Fibroblast of skin of left biceps (primary cell): ENCODE measurements around the gene BAIAP2L2.

ENCODE experiments used
- DNase-seq, 2 experiments: peaks; one replicate each; pipeline ENCODE4 v3.0.0-alpha.2; 2013; ENCODE audit warnings: low read depth in 2 of 2

BAIAP2L2 gene

GRCh38 chr22:38068641-38069371 lies 41.7 kb downstream of the BAIAP2L2 start:
- no peak for DNase-seq

- DNase-seq = no peak
These were observed 42.6 kb downstream of the BAIAP2L2 start for GRCh38 chr22:38067761-38068360.

GRCh38 chr22:38067028-38067415 lies 43.5 kb downstream of the BAIAP2L2 start:
- DNase-seq = no peak

GRCh38 chr22:38066381-38067027 lies 44.0 kb downstream of the BAIAP2L2 start:
- no peak for DNase-seq

- DNase-seq = no peak
These were observed 44.9 kb downstream of the BAIAP2L2 start for GRCh38 chr22:38065539-38065938.

- DNase-seq = no peak
These were observed 47.7 kb downstream of the BAIAP2L2 start for GRCh38 chr22:38062791-38063190.

GRCh38 chr22:38056969-38057891 lies 53.3 kb downstream of the BAIAP2L2 start, which contains the start of gene PICK1:
TSS of gene PICK1 (plus strand) at chr22:38057404. CDS start at chr22:38057810, 406 bp downstream.
- peak; percentile 67 for DNase-seq

- peak; percentile 17 to 42 for DNase-seq
These were observed 58.3 kb downstream of the BAIAP2L2 start for GRCh38 chr22:38051900-38052862.

GRCh38 chr22:38051261-38051660 lies 59.2 kb downstream of the BAIAP2L2 start:
- no peak for DNase-seq

- no peak for DNase-seq
These were observed 59.8 kb downstream of the BAIAP2L2 start for GRCh38 chr22:38050720-38051119.

GRCh38 chr22:38049812-38050619 lies 60.5 kb downstream of the BAIAP2L2 start:
- DNase-seq = no peak

- DNase-seq = no peak
These were observed 64.3 kb downstream of the BAIAP2L2 start for GRCh38 chr22:38046070-38046748.

- DNase-seq = no peak
These were observed 67.1 kb downstream of the BAIAP2L2 start for GRCh38 chr22:38043151-38044039.

GRCh38 chr22:38042488-38042790 lies 68.0 kb downstream of the BAIAP2L2 start:
- DNase-seq = no peak

GRCh38 chr22:38041760-38042487 lies 68.6 kb downstream of the BAIAP2L2 start:
- DNase-seq = no peak

GRCh38 chr22:38040953-38041759 lies 69.3 kb downstream of the BAIAP2L2 start:
- DNase-seq = no peak
